ENCODE data around the gene CAPN15. TPM values are rescaled to one million over a fixed set of nuclear protein-coding genes. Genes with fewer than 3 reads are reported as not detected.

Gene CAPN15
- polyA plus RNA-seq, 3 donors = 3.4 to 42.6 (median 3.9) TPM

DNA sequence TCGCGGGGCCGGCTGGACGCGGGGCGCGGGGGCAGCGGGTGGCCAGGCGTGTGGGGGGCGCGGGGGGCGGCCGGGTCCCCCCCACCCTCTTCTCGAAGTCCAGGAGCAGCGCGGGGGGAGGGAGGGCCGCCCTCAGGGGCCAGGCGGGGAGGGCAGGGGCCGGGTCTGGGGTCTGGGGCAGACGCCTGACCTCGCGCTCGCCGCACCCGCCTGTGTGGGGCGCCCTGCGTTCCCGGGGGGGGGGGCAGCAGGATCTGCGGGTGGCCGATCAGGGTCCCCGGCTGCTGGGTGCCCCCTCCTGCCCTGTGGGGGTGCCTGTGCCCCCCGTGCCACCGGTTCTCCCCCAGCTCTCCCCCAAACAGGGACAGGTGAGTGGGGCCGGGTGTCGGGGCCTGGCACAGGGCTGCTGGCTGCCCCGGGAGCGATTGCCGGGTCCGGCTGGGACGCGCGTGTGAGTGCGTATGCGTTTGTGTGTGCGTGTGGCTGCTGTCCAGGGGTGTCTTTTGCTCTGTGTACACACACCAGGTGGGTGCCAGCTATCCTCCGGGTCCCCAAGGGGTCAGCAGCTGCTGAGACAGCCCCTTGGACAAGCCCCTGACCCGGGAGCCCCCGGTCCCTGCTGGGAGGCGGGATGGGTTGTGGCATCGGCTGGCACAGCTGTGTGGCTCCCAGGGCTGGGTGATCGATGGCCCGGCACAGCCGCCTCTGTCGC lies 33.3 kb downstream of the CAPN15 start:
- intact Hi-C loops (cut with micrococcal nuclease) = no loop called here
- Histone ChIP-seq H3K9me3 (replicated peaks in 1 of 2; ENCODE audit: control insufficient read depth in 1 of 2, insufficient read depth in 1 of 2, low read length in 2 of 2) (no peaks in the 10 kb centered on the region), H2AFZ (ENCODE audit: insufficient read depth, low read depth, low read length, poor library complexity, severe bottlenecking) (no peak overlapping the region), H3K27me3 (ENCODE audit: control insufficient read depth in 2 of 2, insufficient read depth in 2 of 2, low read length in 2 of 2) (peaks cover 7 to 31% of the 10 kb centered on the region in 2 donors), H3K4me2 (replicated peaks; ENCODE audit: extremely low read depth, low read length, poor library complexity, severe bottlenecking) (no peak overlapping the region), H3K4me1 (ENCODE audit: control insufficient read depth in 1 of 2, insufficient read depth in 2 of 2, low read length in 2 of 2) (no peaks in the 10 kb centered on the region), H3K4me3 (replicated peaks in 1 of 3; ENCODE audit: low read depth in 2 of 3, low read length in 3 of 3) (no peak overlapping the region), H4K20me1 (ENCODE audit: insufficient read depth, low read length) (no peaks in the 10 kb centered on the region), H3K36me3 (replicated peaks in 1 of 2; ENCODE audit: control insufficient read depth in 1 of 2, insufficient read depth in 2 of 2, low read length in 2 of 2) (no peaks in the 10 kb centered on the region), H3K9ac (ENCODE audit: insufficient read depth, low read length, poor library complexity, severe bottlenecking) (no peak overlapping the region), H3K79me2 (ENCODE audit: insufficient read depth, low read length) (no peaks in the 10 kb centered on the region), H3K27ac (ENCODE audit: low read depth in 1 of 2, low read length in 2 of 2) (no peak overlapping the region)
- H3K9me3 Mint-ChIP-seq = peaks cover 0 to 3% (median 1%) of the 10 kb centered on the region in 7 donors
- no peaks in the 10 kb centered on the region for H3K36me3 Mint-ChIP-seq
- TF ChIP-seq, protein P1, sequence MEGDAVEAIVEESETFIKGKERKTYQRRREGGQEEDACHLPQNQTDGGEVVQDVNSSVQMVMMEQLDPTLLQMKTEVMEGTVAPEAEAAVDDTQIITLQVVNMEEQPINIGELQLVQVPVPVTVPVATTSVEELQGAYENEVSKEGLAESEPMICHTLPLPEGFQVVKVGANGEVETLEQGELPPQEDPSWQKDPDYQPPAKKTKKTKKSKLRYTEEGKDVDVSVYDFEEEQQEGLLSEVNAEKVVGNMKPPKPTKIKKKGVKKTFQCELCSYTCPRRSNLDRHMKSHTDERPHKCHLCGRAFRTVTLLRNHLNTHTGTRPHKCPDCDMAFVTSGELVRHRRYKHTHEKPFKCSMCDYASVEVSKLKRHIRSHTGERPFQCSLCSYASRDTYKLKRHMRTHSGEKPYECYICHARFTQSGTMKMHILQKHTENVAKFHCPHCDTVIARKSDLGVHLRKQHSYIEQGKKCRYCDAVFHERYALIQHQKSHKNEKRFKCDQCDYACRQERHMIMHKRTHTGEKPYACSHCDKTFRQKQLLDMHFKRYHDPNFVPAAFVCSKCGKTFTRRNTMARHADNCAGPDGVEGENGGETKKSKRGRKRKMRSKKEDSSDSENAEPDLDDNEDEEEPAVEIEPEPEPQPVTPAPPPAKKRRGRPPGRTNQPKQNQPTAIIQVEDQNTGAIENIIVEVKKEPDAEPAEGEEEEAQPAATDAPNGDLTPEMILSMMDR (IDR thresholded peaks at IDR 0.05) = no peak
- DNase-seq = no peak
- peaks cover 25 to 47% (median 45%) of the 10 kb centered on the region in 3 donors for H3K27me3 Mint-ChIP-seq (ENCODE audit: low read depth in 3 of 3)
- H3K4me3 Mint-ChIP-seq = no peak overlapping the region
- no peaks in the 10 kb centered on the region for H3K4me1 Mint-ChIP-seq
- H3K27ac Mint-ChIP-seq = no peak overlapping the region
- WGBS (ENCODE audit: insufficient coverage) = 30% methylated on average over 27 of the region's 54 CpGs

DNA sequence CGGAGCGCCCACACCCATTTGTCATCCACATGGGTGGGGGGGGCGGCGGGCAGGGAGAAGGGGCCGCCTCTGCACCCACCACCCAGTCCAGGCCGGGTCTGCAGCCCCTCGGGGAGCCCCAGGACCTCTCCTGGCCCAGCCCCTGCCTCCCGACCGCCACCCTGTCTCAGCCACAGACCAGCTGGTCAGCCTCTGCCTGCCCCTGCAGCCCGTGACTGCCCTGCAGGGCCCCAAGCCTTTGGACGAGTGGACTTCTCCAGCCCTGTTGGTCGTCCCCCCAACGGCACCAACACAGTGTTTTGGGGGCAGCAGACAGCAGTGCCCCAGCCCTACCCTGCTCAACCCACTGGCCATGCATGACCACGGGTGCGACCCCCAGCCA lies 33.9 kb downstream of the CAPN15 start:
- Mint-ChIP-seq H3K27me3 (ENCODE audit: low read depth in 3 of 3) (peaks cover 25 to 47% (median 45%) of the 10 kb centered on the region in 3 donors), H3K36me3 (no peaks in the 10 kb centered on the region), H3K27ac (no peak overlapping the region), H3K4me1 (peaks cover 1% of the 10 kb centered on the region), H3K4me3 (peak overlapping the region in 1 of 2 donors; percentile 62), H3K9me3 (peaks cover 0 to 3% (median 1%) of the 10 kb centered on the region in 7 donors)
- intact Hi-C loops (cut with micrococcal nuclease) = no loop called here
- H4K20me1 ChIP-seq (ENCODE audit: insufficient read depth, low read length) = no peaks in the 10 kb centered on the region
- H3K9me3 ChIP-seq (replicated peaks in 1 of 2; ENCODE audit: control insufficient read depth in 1 of 2, insufficient read depth in 1 of 2, low read length in 2 of 2) = no peaks in the 10 kb centered on the region
- no peak overlapping the region for H3K9ac ChIP-seq (ENCODE audit: insufficient read depth, low read length, poor library complexity, severe bottlenecking)
- TF ChIP-seq, protein P1 (IDR thresholded peaks at IDR 0.05) = no peak
- H3K4me3 ChIP-seq (replicated peaks in 1 of 3; ENCODE audit: low read depth in 2 of 3, low read length in 3 of 3) = no peak overlapping the region
- H3K4me1 ChIP-seq (ENCODE audit: control insufficient read depth in 1 of 2, insufficient read depth in 2 of 2, low read length in 2 of 2) = peaks cover under 1 to 1% of the 10 kb centered on the region in 2 donors
- H3K36me3 ChIP-seq (replicated peaks in 1 of 2; ENCODE audit: control insufficient read depth in 1 of 2, insufficient read depth in 2 of 2, low read length in 2 of 2) = no peaks in the 10 kb centered on the region
- no peak overlapping the region for H2AFZ ChIP-seq (ENCODE audit: insufficient read depth, low read depth, low read length, poor library complexity, severe bottlenecking)
- 82% methylated on average over 10 of the region's 15 CpGs for WGBS (ENCODE audit: insufficient coverage)
- peaks cover 7 to 31% of the 10 kb centered on the region in 2 donors for H3K27me3 ChIP-seq (ENCODE audit: control insufficient read depth in 2 of 2, insufficient read depth in 2 of 2, low read length in 2 of 2)
- H3K4me2 ChIP-seq (replicated peaks; ENCODE audit: extremely low read depth, low read length, poor library complexity, severe bottlenecking) = no peak overlapping the region
- no peak for DNase-seq
- H3K79me2 ChIP-seq (ENCODE audit: insufficient read depth, low read length) = no peaks in the 10 kb centered on the region
- no peak overlapping the region for H3K27ac ChIP-seq (ENCODE audit: low read depth in 1 of 2, low read length in 2 of 2)

Measured in CD14-positive monocyte (primary cell).